GM19455 (cell line): ENCODE results near the gene RPH3AL.
"Not testable (repeated sequence)": the region's sequence is repeated elsewhere in the genome, so short reads cannot be mapped to it uniquely, and the experiment has no call there.

Experiments
- ATAC-seq: cut with Tn5 transposase; IDR thresholded peaks from one replicate; pipeline ENCODE4 v1.9.1; 2021; ENCODE audit not compliant: unreplicated experiment

Gene RPH3AL

GRCh38 chr17:379531-380465, 27.2 kb upstream of the RPH3AL start:
- ATAC-seq, result no peak

DNA sequence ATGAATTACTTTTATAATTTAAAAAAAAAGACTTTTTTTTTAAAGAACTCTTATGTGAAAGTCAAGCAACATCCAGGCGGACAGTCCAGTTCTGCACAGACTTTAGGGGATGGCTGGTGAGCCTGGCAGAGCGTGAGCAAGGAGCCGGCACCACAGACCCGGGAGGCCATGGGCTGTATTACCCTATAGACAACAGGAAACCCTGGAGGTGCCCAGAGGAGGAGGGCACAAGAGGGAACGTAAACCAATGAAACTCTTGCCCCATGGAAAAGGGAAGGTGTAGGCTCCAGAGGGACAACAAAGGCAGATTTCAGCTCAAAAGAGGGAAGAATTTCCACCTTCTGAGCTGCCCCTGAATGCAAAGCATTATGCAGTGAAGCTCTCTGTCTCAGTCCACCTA, 25.5 kb upstream of the RPH3AL start:
- ATAC-seq, result no peak

GRCh38 chr17:376936-377863, 24.6 kb upstream of the RPH3AL start:
- ATAC-seq, result no peak

DNA sequence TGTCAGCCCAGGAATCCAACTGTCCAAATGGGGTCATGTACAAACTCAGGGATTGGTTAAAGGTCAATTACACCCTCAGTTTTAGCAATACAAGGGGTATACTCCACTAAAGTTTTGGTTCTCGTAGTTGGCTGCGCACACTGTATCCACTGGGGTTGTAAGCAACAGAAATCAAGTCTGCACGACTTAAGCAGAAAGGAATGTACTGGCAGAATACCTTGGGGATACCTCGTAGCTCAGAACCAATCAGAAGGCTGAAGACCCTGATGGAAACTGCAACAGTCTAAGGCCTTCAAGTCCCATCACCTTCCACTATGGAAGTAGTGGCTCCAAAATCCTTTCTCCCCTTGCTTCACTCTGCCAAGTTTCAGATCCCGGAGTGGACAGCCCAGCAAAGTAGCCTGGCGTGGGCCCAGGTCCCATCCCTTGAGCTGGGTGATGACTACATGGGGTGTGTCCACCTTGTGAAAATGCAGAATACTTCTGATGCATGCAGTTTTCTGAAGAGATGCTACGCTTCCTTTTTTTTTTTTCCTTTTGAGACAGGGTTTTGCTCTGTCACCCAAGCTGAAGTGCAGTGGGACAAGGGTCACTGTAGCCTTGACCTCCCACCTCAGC, 21.1 kb upstream of the RPH3AL start:
- no peak for ATAC-seq

GRCh38 chr17:372157-373152, 19.8 kb upstream of the RPH3AL start:
- ATAC-seq, result no peak

GRCh38 chr17:371583-371982, 19.0 kb upstream of the RPH3AL start:
- ATAC-seq, result no peak

- ATAC-seq, result not testable (repeated sequence)
These were observed 15.0 kb upstream of the RPH3AL start for GRCh38 chr17:367656-368055.

DNA sequence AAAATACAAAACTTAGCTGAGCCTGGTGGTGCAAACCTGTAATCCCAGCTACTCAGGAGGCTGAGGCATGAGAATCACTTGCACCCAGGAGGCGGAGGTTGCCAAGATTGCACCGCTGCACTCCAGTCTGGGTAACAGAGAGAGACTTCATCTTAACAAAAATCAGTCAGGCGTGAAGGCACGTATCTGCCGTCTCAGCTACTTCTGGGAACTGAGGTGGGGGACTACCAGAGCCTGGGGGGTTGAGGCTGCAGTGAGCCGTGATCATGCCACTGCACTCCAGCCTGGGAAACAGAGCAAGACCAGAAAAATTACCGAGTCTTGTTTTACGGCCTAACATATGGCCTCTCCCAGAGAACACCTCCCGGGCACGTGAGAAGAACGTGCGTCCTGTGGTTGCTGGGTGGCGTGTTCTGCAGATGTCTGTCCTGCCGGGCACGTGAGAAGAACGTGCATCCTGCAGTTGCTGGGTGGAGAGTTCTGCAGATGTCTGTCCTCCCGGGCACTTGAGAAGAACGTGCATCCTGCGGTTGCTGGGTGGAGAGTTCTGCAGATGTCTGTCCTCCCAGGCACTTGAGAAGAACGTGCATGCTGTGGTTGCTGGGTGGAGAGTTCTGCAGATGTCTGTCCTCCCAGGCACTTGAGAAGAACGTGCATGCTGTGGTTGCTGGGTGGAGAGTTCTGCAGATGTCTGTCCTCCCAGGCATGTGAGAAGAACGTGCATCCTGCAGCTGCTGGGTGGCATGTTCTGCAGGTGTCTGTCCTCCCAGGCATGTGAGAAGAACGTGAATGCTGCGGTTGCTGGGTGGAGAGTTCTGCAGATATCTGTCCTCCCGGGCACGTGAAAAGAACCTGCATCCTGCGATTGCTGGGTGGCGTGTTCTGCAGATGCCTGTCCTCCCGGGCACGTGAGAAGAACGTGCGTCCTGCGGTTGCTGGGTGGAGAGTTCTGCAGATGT, 14.3 kb upstream of the RPH3AL start:
- not testable (repeated sequence) for ATAC-seq

DNA sequence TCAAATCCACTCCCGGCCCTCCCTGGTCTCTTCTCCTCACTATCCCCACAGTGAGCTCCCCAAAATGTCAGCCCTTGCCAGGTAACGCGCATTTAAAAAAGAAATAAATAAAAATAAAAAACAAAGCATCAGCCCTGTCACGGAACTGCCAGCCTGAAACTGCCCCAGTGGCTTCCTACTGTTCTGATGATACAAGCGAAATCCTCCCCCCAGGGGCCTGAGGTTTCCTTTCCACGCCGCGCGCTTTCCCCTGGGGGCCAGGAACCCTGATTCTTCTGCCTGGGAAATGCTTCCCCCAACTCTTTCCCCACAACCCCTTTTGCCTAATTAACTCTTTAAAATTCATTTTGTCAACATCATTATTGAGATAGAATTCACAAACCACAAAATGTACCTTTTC, 12.2 kb upstream of the RPH3AL start:
- ATAC-seq, result no peak

GRCh38 chr17:364308-364707, 11.7 kb upstream of the RPH3AL start:
- ATAC-seq, result no peak

DNA sequence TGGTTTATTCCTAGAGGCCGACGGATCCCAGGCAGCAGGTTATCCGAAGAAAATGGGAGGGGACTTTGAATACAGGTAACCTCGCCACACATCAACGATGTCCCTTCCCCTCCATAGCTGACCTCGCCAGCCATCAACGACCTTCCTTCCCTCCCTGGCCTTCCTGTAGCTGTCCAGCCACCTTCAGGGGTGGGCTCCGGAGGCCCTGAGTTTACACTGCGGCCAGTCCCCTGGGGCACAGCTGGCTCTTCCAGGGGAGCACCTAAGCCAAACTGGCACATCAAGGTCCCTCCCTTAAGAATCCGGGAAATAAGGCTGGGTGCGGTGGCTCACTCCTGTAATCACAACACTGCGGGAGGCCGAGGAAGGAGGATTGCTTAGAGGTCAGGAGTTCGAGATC, 10.1 kb upstream of the RPH3AL start:
- no peak for ATAC-seq

DNA sequence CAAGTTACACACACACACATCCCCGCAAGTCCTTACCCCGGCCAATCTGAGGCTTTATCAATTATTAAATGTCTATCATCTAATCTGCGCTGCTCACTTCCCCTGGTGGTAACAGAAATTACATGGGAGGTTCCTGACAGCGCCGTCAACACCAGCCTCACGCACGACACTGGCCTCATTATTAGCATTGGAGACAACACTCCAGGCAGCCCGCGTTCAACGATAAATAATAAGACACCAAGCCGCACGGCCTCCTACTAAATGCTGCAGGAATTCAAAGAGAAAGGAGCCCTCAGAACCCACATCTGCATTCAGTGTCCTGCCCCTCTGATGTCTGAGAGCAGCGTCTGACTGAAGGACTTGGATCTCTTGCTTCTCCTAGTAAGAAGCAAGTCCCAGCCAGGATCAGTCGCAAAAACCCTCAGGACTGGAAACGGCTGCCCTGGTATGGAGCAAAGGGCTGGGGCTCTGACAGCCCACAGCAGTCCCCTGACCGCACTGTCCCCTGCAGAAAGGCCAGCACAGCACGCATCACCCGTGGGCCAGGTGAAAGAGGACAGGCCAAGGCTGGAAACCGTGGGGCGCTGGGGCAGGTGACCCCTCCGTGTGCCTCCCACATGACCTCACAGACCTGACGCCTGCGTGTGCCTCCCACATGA, 7.6 kb upstream of the RPH3AL start:
- ATAC-seq, result no peak

DNA sequence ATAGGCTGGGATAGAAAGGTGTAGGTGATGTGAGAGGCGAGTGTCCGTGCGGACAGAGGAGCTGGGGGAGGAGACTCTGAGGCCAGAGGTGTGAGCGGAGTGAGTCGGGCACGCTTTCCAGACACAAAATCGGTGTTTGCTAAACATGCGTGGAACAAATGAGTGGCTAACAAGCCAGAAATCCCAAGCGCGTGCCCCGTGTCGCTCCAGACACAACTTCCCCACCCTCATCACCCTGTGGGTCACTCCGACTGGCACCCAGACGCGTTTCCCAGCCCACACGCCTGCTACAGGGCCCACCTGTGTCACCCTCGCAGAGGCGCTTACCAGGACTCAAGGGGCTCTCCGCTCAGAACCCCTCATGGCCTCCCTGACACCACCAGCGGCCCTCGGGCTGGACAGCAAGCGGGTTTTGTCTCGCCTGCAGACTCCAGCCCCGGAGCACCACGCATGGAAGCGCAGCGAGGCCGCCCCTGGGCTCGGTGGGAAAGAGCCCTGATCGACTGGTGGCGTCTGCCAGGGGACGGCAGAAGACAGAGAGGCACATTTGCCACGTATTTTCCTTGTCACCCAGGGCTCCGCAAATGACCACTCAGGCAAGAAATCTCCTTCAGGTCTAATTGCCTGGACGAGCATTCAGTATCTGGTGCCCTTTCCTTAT, 6.0 kb upstream of the RPH3AL start:
- no peak for ATAC-seq

DNA sequence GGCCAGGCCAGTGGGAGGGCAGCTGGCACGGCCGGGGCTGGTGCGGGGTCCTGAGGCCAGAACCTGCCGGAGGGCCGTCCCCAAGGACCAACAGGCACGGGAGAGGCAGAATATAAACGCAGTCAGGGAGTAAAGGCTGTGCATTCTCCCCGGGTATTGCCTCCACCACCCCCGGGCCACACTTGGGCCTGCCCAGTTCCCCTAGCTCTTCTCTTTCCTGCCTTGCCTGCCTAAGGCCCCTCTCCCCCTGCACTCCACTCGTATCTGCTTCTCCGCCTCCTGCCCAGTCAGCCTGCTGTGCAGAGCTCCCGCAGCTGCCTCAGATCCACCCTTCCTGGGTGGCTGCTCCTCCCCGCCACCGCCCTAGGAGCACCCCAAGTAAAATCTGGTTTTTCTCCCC, 5.0 kb upstream of the RPH3AL start:
- ATAC-seq, result no peak

- ATAC-seq, result no peak
These were observed 4.2 kb upstream of the RPH3AL start for GRCh38 chr17:356671-357434.

GRCh38 chr17:354651-355556, 2.3 kb upstream of the RPH3AL start:
- no peak for ATAC-seq
